ENCODE results near the gene MSRB1. TPM values are rescaled to one million over a fixed set of nuclear protein-coding genes. Genes with fewer than 3 reads are reported as not detected.
A peak's percentile ranks its signal among the peaks of the same experiment; 100 is the strongest.

MSRB1 gene
- total RNA-seq, 2 donors from 2014 or later = 36.8 to 38.6 TPM

DNA sequence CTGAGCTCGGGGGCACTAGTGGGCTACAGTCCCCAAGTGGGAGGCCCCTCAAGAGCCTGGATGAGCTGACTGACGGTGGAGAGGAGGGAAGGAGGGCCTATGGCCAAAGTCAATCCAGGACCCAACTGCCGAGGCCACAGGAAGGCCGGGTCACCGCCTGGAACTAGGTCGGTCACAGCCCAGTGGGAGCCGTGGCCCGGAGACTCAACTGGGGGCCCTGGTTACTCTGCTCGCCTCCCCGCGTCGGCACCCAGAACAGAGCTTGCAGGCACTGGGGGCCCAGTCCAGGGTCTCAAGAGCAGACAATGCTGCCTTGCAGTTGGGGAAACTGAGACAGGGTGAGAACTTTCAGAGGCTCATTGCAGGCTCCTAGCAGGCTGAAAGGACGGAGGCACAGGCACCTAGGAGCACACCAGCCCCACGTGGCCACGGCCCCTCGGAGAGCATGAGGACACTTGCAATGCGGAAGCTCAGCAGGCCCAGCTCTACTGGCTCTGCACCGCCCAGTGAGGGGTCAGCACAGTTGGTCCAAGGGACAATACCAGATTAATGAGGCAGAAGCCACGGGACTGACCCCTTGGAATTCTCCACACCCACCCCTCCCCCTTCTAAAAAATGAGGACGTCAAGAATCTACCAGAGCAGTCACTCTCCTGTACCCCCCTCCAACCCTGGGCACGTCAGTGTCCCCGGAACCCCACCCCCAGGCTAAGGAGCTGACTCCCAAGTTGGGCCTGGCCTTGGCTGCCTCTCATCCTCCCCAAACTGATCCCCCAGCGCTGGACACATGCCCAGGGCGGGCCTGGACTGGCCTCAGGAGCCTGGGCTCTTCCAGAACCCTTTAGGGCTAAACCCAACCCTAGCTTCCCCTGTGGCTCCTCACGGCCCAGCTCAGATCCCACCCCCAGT is 27.0 kb downstream of the MSRB1 start:
- DNase-seq = no peak
- H3K36me3 ChIP-seq (replicated peaks in 1 of 2; ENCODE audit: insufficient read depth in 1 of 2, low read depth in 2 of 2) = no peaks in the 10 kb centered on the region
- intact Hi-C loops (cut with DNase I) = no loop called here
- peaks cover 25% of the 10 kb centered on the region for H3K4me1 ChIP-seq
- peaks cover 0 to 35% of the 10 kb centered on the region in 2 donors for H3K27me3 ChIP-seq
- H3K9me3 ChIP-seq = no peaks in the 10 kb centered on the region
- no peak for ATAC-seq
- H3K4me3 ChIP-seq = no peak overlapping the region
- no peak for TF ChIP-seq POLR2A (IDR thresholded peaks at IDR 0.05)
- TF ChIP-seq CTCF (IDR thresholded peaks at IDR 0.05) = no peak
- H3K27ac ChIP-seq = no peak overlapping the region
- 66 to 74% methylated on average over 7 to 25 of the region's 25 CpGs for WGBS, 2 donors

- H3K27me3 ChIP-seq = peaks cover 0 to 27% of the 10 kb centered on the region in 2 donors
- TF ChIP-seq CTCF (IDR thresholded peaks at IDR 0.05) (no peak), POLR2A (IDR thresholded peaks at IDR 0.05) (no peak)
- H3K27ac ChIP-seq = no peak overlapping the region
- no peaks in the 10 kb centered on the region for H3K9me3 ChIP-seq
- 80 to 85% methylated on average over 8 of the region's 8 CpGs for WGBS, 2 donors
- intact Hi-C loops (cut with DNase I) = no loop called here
- DNase-seq (no peak), ATAC-seq (no peak)
- H3K4me3 ChIP-seq = no peak overlapping the region
- H3K4me1 ChIP-seq = peaks cover 25% of the 10 kb centered on the region
- H3K36me3 ChIP-seq (replicated peaks in 1 of 2; ENCODE audit: insufficient read depth in 1 of 2, low read depth in 2 of 2) = no peaks in the 10 kb centered on the region
These were observed 28.0 kb downstream of the MSRB1 start for GRCh38 chr16:1914988-1915387.

GRCh38 chr16:1914084-1914608 is 28.9 kb downstream of the MSRB1 start:
- no peak overlapping the region for H3K4me3 ChIP-seq
- 62% methylated on average over 15 of the region's 15 CpGs; no CpG with 5 or more reads in 1 of the 2 donors for WGBS, 2 donors
- no peak overlapping the region for H3K27ac ChIP-seq
- peaks cover 25% of the 10 kb centered on the region for H3K4me1 ChIP-seq
- H3K9me3 ChIP-seq = no peaks in the 10 kb centered on the region
- intact Hi-C loops (cut with DNase I) = no loop called here
- H3K27me3 ChIP-seq = peaks cover 0 to 20% of the 10 kb centered on the region in 2 donors
- no peaks in the 10 kb centered on the region for H3K36me3 ChIP-seq (replicated peaks in 1 of 2; ENCODE audit: insufficient read depth in 1 of 2, low read depth in 2 of 2)
- DNase-seq (no peak), ATAC-seq (no peak)
- TF ChIP-seq POLR2A (IDR thresholded peaks at IDR 0.05) (no peak), CTCF (IDR thresholded peaks at IDR 0.05) (no peak)

- ATAC-seq = peak; percentile 91
- peak; percentile 67 to 86 (median 82) for DNase-seq
- H3K4me3 ChIP-seq = no peak overlapping the region
- peaks cover 21% of the 10 kb centered on the region for H3K4me1 ChIP-seq
- H3K9me3 ChIP-seq = no peaks in the 10 kb centered on the region
- WGBS, 2 donors = 26 to 46% methylated on average over 12 to 21 of the region's 21 CpGs
- intact Hi-C loops (cut with DNase I) = no loop called here
- H3K36me3 ChIP-seq (replicated peaks in 1 of 2; ENCODE audit: insufficient read depth in 1 of 2, low read depth in 2 of 2) = no peaks in the 10 kb centered on the region
- H3K27ac ChIP-seq = peak overlapping the region in 1 of 4 donors; percentile 13
- no peak for TF ChIP-seq CTCF (IDR thresholded peaks at IDR 0.05)
- TF ChIP-seq POLR2A (IDR thresholded peaks at IDR 0.05) = no peak
- H3K27me3 ChIP-seq = peaks cover 0 to 14% of the 10 kb centered on the region in 2 donors
These were observed 29.5 kb downstream of the MSRB1 start for GRCh38 chr16:1913327-1914083.
